GM23248 (cell line): Measurements from ENCODE around the gene ALDH1A3. TPM values are rescaled to one million over a fixed set of nuclear protein-coding genes. Genes with fewer than 3 reads are reported as not detected.

Source experiments
- DNase-seq: peaks from one replicate; pipeline ENCODE4 v3.0.0-alpha.2; 2015
- H2AFZ ChIP-seq: fragments of 200-600 bp; sonication (generic); 2 replicates; pipeline ENCODE4 v1.6.1; 2016; ENCODE audit warnings: antibody characterized with exemption
- H3F3A ChIP-seq: fragments of 200-600 bp; sonication (generic); 2 replicates; pipeline ENCODE4 v1.6.1; 2016; ENCODE audit warnings: mild to moderate bottlenecking, antibody characterized with exemption, mixed run types; ENCODE audit not compliant: insufficient read depth
- H3K27ac ChIP-seq: fragments of 200-600 bp; sonication (generic); 2 replicates; pipeline ENCODE4 v1.5.1; 2016; ENCODE audit warnings: mild to moderate bottlenecking
- H3K27me3 ChIP-seq: fragments of 200-600 bp; sonication (generic); replicated peaks from 2 replicates; pipeline ENCODE4 v1.6.1; 2016; ENCODE audit warnings: mild to moderate bottlenecking; ENCODE audit not compliant: insufficient read depth
- H3K36me3 ChIP-seq: fragments of 200-600 bp; sonication (generic); 2 replicates; pipeline ENCODE4 v1.6.1; 2016; ENCODE audit warnings: low read depth, mild to moderate bottlenecking
- H3K4me1 ChIP-seq: fragments of 200-600 bp; sonication (generic); 2 replicates; pipeline ENCODE4 v1.6.1; 2016; ENCODE audit warnings: mild to moderate bottlenecking; ENCODE audit not compliant: insufficient read depth
- H3K4me2 ChIP-seq: fragments of 200-600 bp; sonication (generic); one replicate; pipeline ENCODE4 v1.6.1; 2016; ENCODE audit warnings: mild to moderate bottlenecking; ENCODE audit not compliant: unreplicated experiment
- H3K4me3 ChIP-seq: fragments of 200-600 bp; sonication (generic); 2 replicates; pipeline ENCODE4 v1.5.1; 2016; ENCODE audit warnings: mild to moderate bottlenecking
- H3K79me2 ChIP-seq: fragments of 200-600 bp; sonication (generic); 2 replicates; pipeline ENCODE4 v1.6.1; 2016; ENCODE audit warnings: mild to moderate bottlenecking; ENCODE audit not compliant: insufficient read depth
- H3K9ac ChIP-seq: fragments of 200-600 bp; sonication (generic); 2 replicates; pipeline ENCODE4 v1.6.1; 2016; ENCODE audit warnings: mild to moderate bottlenecking
- H3K9me2 ChIP-seq: fragments of 200-600 bp; sonication (generic); 2 replicates; pipeline ENCODE4 v1.6.1; 2016; ENCODE audit warnings: mixed run types, mild to moderate bottlenecking, moderate library complexity; ENCODE audit not compliant: insufficient read depth
- H3K9me3 ChIP-seq: fragments of 200-600 bp; sonication (generic); one replicate; pipeline ENCODE4 v1.6.1; 2017; ENCODE audit warnings: low read depth
- H4K20me1 ChIP-seq: fragments of 200-600 bp; sonication (generic); 2 replicates; pipeline ENCODE4 v1.6.0; 2016; ENCODE audit not compliant: insufficient read depth
- EZH2 ChIP-seq: fragments of 200-600 bp; sonication (generic); IDR thresholded peaks from 2 replicates; pipeline ENCODE4 v1.6.1; 2018; ENCODE audit warnings: antibody characterized with exemption, mild to moderate bottlenecking; ENCODE audit not compliant: insufficient read depth, poor library complexity, severe bottlenecking
- EZH2phosphoT487 ChIP-seq: fragments of 200-600 bp; sonication (generic); IDR thresholded peaks from 2 replicates; pipeline ENCODE4 v1.6.1; 2018; ENCODE audit warnings: antibody characterized with exemption, moderate library complexity, mild to moderate bottlenecking, low read depth; ENCODE audit not compliant: insufficient read depth
- WGBS, 2 experiments: methylation state at CpG; one replicate each; pipeline ENCODE4 v1.1.6; 2015 to 2017; ENCODE audit warnings: low lambda C conversion rate in 2 of 2, low coverage in 1 of 2; ENCODE audit errors: missing lambda C conversion rate in 2 of 2; 5-methylcytosine and 5-hydroxymethylcytosine counted together
- in situ Hi-C: fragments of 300-500 bp; cut with MboI; formaldehyde crosslinking; loops from 2 replicates; pipeline ENCODE4 v1.15.0; 2020
- polyA plus RNA-seq: library from polyadenylated mRNA; unstranded; fragments of >200 nt; fragmentation: Nextera tagmentation; extraction: Ambion mirVana; gene quantifications from 2 replicates; pipeline ENCODE4 v1.2.1, GENCODE V29; 2016
- total RNA-seq: library from RNA; depleted of rRNA; stranded (reverse); fragments of >200 nt; shearing (Covaris generic); gene quantifications from 2 replicates; pipeline ENCODE4 v1.2.3, GENCODE V29; 2014

ALDH1A3 gene
- total and polyA plus RNA-seq, 2 experiments from 2014 or later: 4.8 to 9.9 TPM

DNA sequence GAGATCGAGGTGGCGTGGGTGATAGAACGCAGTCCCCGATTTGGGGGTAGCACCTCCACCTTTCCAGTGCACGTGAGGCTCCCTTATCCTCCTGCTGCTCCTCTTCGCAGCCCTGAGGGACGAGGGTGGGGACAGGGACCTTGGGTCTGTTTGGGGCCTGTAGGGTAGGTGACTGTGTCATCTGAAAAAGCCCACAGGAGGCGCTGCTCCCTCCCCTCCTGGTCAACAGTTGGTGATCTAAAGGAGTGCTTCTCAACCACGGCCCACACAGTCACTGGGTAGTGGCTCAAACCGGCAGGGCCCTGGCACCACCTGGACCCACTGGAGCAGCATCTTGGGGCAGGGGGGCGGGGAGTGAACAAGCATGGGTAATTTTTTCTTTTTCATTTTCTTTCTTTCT lies 46.6 kb downstream of the ALDH1A3 start:
- WGBS, 2 experiments: 92% methylated on average over 11 of the region's 11 CpGs
- H3K27me3 ChIP-seq: no peaks in the 10 kb centered on the region
- in situ Hi-C loops: no loop called here

DNA sequence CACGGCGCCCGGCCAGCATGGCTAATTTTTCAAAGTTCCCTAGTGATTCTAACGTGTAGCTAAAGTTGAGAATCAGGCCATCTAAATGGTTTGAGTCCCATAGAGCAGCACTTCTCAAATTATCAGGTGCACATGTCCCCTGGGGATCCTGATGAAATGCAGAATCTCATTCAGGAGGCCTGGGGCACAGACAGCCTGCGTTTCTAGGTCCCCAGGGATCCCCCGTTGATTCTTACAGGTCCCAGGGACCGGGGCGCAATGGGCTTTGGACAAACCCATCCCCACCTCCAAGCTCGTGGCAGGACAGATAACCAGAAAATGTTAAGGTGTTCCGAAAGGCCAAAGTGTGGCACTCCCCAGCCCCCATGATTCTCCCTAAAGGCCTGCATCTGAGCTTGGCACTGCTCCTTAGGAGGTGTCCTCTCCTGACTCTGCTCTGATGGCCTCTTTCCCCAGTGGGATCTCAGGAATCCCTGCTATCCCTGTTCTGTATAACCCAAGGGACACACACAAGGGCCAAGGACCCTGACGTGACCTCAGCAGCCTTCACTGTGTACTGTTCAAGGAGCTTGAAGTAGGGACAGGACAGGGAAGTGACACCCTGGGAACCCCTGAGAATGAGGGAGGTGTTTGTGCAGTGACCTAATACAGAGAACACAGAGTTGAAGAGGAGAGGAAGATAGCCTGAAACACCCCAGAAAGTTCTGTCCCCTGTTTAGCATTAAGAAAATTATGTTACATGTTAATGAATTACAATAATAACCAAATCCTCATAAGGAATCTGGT lies 47.5 kb downstream of the ALDH1A3 start:
- Histone ChIP-seq H3K9me3 (no peaks in the 10 kb centered on the region), H3K9me2 (no peaks in the 10 kb centered on the region), H2AFZ (no peak overlapping the region), H3K4me3 (no peak overlapping the region), H3K27ac (no peak overlapping the region), H3F3A (no peaks in the 10 kb centered on the region), H3K27me3 (no peaks in the 10 kb centered on the region), H3K9ac (no peak overlapping the region), H3K4me2 (no peak overlapping the region), H3K79me2 (peaks cover 8% of the 10 kb centered on the region; the same call in 1 of the 2 replicates), H4K20me1 (no peaks in the 10 kb centered on the region), H3K36me3 (peaks cover 6% of the 10 kb centered on the region; the same call in 1 of the 2 replicates), H3K4me1 (peaks cover under 1% of the 10 kb centered on the region; the same call in 1 of the 2 replicates)
- 86% methylated on average over 11 of the region's 11 CpGs for WGBS, 2 experiments
- in situ Hi-C loops: no loop called here
- DNase-seq: no peak
- no peak for TF ChIP-seq EZH2phosphoT487
- TF ChIP-seq EZH2: no peak

More for the DNA sequence above, 46.6 kb downstream of the ALDH1A3 start:
- no peaks in the 10 kb centered on the region for H3K9me3 ChIP-seq
- no peak for DNase-seq
- peaks cover 16% of the 10 kb centered on the region; the same call in 1 of the 2 replicates for H3K79me2 ChIP-seq
- no peaks in the 10 kb centered on the region for H4K20me1 ChIP-seq
- TF ChIP-seq EZH2 (no peak), EZH2phosphoT487 (no peak)
- H3K4me1 ChIP-seq: no peaks in the 10 kb centered on the region
- H3F3A ChIP-seq: no peaks in the 10 kb centered on the region
- no peak overlapping the region for H3K4me3 ChIP-seq
- H3K9ac ChIP-seq: no peak overlapping the region
- no peak overlapping the region for H2AFZ ChIP-seq
- H3K4me2 ChIP-seq: no peak overlapping the region
- H3K36me3 ChIP-seq: peaks cover 6% of the 10 kb centered on the region; the same call in 1 of the 2 replicates
- no peak overlapping the region for H3K27ac ChIP-seq
- H3K9me2 ChIP-seq: no peaks in the 10 kb centered on the region

DNA sequence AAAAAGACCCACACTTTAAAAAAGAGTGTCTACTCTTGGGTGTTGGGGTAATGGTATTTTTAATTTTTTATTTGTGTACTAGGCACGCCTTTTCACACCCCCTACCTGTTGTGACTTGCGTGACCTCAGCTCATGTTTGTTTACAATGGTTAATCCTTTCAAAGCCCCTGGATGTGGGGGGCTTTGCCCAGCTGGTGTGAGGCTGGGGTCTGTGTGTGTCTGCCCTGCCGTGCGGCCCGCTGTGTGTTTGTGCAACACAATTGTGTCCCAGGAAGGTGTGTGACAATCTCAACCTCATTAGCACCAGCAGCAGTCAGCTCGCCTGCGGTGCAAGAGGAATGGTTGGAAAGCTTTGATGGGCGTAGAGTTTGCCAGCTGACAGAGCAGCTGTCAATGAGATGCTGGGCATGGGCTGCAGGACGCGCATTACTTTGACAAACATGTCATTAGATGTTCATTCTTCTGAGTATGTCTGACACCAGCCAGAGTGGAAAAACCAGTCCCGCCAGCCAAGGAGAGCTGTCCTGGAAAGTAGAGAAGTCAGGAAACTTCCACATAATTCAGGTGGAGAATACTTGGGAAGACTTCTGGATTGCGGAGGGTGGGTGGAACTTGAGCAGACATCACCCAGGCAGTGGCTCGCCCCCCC lies 49.1 kb downstream of the ALDH1A3 start:
- Histone ChIP-seq H3K27me3 (no peaks in the 10 kb centered on the region), H3K27ac (no peak overlapping the region)
- 96% methylated on average over 13 of the region's 13 CpGs for WGBS, 2 experiments

DNA sequence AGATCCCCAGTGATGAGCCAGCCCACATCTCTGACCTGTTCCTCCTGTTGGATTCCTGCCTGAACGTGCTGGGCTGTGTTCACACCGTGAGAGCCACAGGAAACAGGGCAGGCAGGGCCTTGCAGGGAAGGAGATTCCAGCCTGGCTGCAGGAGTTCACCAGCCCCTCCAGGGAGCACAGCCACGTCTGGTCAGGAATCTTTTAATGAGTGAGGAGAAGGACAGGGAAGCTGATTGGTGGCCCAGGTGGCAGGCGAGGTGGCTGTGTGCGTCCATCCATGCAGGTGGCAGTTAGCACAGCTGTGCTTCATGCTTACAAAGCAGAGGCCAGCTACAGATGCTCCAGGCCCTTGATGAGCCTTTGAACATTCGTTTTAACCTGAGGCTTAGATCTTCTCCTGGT lies 50.0 kb downstream of the ALDH1A3 start:
- peaks cover 6% of the 10 kb centered on the region; the same call in 1 of the 2 replicates for H3K36me3 ChIP-seq
- no peaks in the 10 kb centered on the region for H3K79me2 ChIP-seq
- no peaks in the 10 kb centered on the region for H3K9me2 ChIP-seq
- H3K4me3 ChIP-seq: no peak overlapping the region
- no peaks in the 10 kb centered on the region for H3K27me3 ChIP-seq
- TF ChIP-seq EZH2: no peak
- TF ChIP-seq EZH2phosphoT487: no peak
- H2AFZ ChIP-seq: no peak overlapping the region
- 64 to 70% methylated on average over 6 of the region's 6 CpGs for WGBS, 2 experiments
- H3K4me1 ChIP-seq: peaks cover 8% of the 10 kb centered on the region; the same call in 1 of the 2 replicates
- no peak for DNase-seq
- no peaks in the 10 kb centered on the region for H4K20me1 ChIP-seq
- in situ Hi-C loops: no loop called here
- no peak overlapping the region for H3K9ac ChIP-seq
- no peak overlapping the region for H3K27ac ChIP-seq
- H3K4me2 ChIP-seq: no peak overlapping the region
- no peaks in the 10 kb centered on the region for H3K9me3 ChIP-seq
- no peaks in the 10 kb centered on the region for H3F3A ChIP-seq

More for the DNA sequence above, 49.1 kb downstream of the ALDH1A3 start:
- H4K20me1 ChIP-seq: no peaks in the 10 kb centered on the region
- no peaks in the 10 kb centered on the region for H3K79me2 ChIP-seq
- no peak overlapping the region for H2AFZ ChIP-seq
- in situ Hi-C loops: no loop called here
- H3F3A ChIP-seq: no peaks in the 10 kb centered on the region
- no peak overlapping the region for H3K4me3 ChIP-seq
- H3K9me3 ChIP-seq: no peaks in the 10 kb centered on the region
- peaks cover 6% of the 10 kb centered on the region; the same call in 1 of the 2 replicates for H3K36me3 ChIP-seq
- DNase-seq: no peak
- no peak overlapping the region for H3K9ac ChIP-seq
- TF ChIP-seq EZH2 (no peak), EZH2phosphoT487 (no peak)
- no peak overlapping the region for H3K4me2 ChIP-seq
- peaks cover 8% of the 10 kb centered on the region; the same call in 1 of the 2 replicates for H3K4me1 ChIP-seq
- no peaks in the 10 kb centered on the region for H3K9me2 ChIP-seq
